OCI-LY1 (cell line): ENCODE data around the gene LIX1L.
"Not testable (repeated sequence)": the region's sequence is repeated elsewhere in the genome, so short reads cannot be mapped to it uniquely, and the experiment has no call there.

ENCODE experiments used
- EZH2 ChIP-seq: fragments of 200-600 bp; sonication (generic), shearing (Covaris generic); IDR thresholded peaks from 2 replicates; pipeline ENCODE4 v1.8.0; 2017; ENCODE audit warnings: borderline replicate concordance, mixed run types, mild to moderate bottlenecking, antibody characterized with exemption, low read length, moderate library complexity, mixed read lengths
- TF ChIP-seq, protein P1 (sequence below): fragments of 200-600 bp; sonication (generic), shearing (Covaris generic); IDR thresholded peaks from 2 replicates; pipeline ENCODE4 v1.5.1; 2017; ENCODE audit warnings: mild to moderate bottlenecking, antibody characterized with exemption, low read length, moderate library complexity, mixed read lengths

DNA sequence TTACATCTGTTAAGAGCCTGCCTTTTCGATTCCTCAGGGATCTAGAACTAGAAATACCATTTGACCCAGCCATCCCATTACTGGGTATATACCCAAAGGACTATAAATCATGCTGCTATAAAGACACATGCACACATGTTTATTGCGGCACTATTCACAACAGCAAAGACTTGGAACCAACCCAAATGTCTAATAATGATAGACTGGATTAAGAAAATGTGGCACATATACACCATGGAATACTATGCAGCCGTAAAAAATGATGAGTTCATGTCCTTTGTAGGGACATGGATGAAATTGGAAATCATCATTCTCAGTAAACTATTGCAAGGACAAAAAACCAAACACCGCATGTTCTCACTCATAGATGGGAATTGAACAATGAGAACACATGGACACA, 37.5 kb downstream of the LIX1L start:
- TF ChIP-seq, protein P1, sequence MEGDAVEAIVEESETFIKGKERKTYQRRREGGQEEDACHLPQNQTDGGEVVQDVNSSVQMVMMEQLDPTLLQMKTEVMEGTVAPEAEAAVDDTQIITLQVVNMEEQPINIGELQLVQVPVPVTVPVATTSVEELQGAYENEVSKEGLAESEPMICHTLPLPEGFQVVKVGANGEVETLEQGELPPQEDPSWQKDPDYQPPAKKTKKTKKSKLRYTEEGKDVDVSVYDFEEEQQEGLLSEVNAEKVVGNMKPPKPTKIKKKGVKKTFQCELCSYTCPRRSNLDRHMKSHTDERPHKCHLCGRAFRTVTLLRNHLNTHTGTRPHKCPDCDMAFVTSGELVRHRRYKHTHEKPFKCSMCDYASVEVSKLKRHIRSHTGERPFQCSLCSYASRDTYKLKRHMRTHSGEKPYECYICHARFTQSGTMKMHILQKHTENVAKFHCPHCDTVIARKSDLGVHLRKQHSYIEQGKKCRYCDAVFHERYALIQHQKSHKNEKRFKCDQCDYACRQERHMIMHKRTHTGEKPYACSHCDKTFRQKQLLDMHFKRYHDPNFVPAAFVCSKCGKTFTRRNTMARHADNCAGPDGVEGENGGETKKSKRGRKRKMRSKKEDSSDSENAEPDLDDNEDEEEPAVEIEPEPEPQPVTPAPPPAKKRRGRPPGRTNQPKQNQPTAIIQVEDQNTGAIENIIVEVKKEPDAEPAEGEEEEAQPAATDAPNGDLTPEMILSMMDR, result not testable (repeated sequence)
- TF ChIP-seq EZH2, result not testable (repeated sequence)
